ENCODE data around the gene AGAP3.
A peak's percentile ranks its signal among the peaks of the same experiment; 100 is the strongest.

The AGAP3 gene

DNA sequence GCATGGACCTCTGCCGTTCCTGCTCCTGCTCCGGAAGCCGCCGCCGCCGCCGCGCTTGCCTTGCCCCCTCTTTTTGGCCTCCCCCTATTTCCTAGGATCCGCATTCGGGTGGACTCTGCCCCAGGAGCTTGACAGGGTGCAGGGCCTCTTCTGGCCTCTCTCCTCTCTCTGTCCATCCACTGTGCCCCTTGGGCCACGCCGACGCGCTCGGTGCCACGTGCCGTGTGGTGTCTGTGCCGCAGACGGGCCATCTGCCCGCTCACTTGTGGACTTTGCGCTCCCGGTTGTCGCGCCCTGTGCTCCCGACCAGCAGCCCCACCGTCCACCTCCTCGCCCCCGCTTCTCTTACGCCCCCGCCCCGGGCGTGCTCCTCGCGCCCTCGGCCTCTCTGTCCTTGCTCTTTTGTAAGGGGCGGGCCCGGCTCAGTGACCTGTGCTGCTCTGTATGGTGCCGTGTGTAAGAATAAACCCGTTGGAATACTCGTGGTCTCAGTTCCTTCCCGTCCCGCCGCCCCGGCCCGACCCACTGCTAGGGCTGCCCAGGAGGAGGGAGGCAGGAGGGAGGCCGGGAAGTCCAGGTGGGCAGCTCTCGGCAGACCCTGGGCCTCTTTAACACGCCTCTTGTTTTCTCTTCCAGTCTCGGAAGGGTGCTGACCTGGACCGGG, 37.0 kb downstream of the AGAP3 start:
- no peak for DNase-seq (ENCODE audit: low read depth in 2 of 2)

DNA sequence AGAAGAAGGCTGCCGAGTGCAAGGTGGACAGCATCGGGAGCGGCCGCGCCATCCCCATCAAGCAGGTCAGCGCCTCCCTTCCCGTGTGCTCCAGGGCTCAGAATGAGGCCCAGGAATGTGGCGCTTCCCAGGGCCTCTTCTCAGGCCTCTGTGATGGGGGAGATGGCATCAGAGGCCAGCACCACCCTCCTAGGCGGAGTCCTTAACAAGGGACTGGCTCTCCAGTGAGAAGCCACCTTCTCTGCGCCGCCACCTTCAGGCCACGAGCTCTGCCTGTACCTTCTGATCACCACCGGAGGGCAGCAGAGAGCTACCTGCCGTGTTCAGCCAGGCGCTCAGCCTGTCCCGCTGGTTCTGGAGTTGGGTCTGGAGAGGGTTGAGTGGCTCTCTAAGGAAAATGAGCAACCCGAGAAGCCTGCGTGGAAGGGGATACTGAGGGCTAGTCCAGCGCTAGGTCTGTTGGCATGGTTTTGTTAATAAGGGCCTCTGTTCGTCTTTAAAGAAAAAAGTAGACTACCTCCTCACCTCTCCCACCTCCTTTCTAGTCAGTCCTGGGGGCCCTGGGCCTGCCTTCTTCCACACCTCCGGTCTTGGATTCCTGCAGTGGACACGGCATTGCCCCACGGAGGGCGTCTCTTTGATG, 37.7 kb downstream of the AGAP3 start:
- DNase-seq (ENCODE audit: low read depth in 2 of 2), result peak; percentile 44 to 63

DNA sequence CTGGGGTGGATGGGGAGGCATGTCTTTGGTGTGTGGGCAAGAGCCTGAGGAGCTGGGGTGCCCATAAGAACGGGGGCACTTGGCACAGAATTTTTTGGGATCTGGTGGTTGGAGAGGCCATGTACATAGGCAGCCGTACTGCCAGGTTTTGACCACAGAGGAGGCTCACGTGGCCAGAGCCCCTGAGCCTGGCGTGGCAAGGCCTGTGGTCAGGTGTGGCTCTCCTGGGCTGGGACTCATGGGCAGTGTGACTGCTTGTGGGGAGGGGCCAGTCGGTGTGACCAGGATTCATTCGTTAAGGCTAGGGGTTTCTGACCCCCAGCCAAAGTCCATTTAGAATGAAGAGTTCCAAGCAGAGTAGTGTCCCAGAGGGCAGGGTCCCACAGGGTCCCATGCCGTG, 38.2 kb downstream of the AGAP3 start:
- DNase-seq (ENCODE audit: low read depth in 2 of 2), result no peak

DNA sequence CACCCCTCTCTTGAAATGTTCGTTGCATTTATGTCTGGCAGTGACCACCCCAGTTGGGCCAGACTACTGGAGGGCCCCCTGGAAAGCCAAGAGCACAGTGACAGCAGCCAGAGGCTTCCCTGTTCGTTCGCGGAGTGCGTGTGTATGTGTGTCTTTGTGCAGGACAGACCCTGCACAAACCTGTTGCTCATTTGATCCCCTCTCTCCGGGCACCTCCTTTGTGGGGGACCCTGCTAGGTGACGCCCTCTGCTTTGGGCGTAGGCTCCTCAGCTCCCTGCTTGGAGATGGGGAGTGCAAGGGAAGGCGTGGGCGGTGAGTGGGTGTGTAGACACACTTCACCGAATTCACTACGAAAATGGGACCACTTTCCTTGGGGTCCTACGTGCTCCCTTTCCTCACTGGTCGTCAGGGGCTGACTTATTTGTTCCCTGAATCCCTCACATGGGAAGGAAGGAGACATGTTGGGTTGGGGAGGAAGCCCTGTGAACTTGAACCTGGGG, 38.7 kb downstream of the AGAP3 start:
- DNase-seq (ENCODE audit: low read depth in 2 of 2), result no peak

DNA sequence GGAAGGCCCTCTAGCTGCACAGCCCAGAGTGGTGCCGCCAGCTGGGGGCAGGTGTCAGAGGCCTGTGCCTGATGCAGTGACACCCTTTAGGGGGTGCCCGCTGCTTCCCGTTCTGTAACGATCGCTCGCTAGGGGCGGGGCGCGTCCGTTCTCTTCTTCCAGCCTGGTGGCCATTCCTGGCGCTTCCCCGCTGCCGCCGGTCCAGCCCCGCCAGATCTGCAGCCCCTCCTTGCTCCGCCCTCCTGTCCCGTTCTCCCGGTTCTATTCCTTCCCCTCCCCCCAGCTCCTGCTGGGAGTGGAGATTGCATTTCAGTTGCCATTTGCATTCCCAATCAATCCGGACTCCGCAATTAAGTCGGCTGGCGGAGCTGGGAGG, 39.2 kb downstream of the AGAP3 start:
- no peak for DNase-seq (ENCODE audit: low read depth in 2 of 2)

DNA sequence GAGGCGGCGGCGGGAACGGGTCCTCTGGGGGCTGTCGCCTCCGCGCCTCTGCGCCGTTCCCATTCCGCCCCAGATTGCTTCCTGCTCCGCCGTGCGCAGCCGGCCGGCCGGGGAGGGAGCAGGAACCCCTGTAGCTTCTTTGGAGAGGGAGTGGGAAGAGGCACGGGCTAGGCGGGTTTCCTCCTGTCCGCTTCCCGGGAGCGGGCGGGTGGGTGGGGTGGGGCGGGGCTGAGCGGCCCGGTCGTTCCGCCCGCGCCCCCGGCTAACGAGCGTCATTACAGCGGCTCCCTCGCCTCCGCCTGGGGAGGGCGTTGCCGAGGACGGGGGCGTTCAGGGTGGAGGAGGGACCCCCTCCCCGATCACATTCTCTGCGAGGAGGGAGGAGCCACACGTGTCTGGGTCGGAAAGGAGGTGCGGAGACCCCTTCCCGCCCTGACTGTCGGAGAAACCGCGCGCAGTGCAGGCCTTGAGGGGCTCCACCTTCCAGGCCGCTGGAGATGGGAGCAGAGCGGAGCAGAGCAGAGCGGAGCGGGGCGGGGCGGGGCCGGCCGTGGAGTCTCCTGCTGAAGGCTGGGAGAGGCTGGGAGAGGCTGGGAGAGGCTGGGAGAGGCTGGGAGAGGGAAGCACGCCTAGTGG, 39.7 kb downstream of the AGAP3 start:
- DNase-seq (ENCODE audit: low read depth in 2 of 2), result no peak

DNA sequence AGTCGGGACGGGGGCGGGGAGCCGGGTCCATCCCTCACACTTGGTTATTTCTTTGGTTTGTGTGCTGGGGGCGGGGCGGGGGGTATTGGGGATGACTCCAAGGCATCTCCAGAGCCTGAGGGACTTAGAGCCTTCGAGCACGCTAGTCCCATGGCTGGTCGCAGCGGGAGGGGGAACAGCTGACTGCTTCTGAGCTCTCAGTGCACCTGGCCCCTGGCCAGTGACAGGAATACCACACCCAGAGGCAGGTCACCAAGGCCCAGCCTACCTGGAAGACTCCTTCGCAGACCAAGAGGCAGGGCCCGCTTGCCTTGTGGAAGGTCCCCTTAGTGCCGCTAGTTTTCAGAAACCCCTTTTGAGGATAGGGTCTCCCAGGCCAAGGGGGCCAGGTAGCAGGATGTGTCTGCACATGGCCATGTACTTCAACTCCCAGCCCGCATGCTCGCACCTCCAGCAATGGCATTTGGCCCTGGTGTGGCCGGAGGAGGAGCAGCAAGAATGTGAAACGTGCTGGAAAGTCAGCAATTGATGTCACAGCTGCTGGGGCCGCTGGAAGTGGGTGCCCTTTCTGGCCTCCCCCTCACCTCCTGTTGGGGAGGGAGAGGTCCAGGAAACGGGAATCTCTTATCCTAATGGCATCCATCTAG, 40.3 kb downstream of the AGAP3 start:
- DNase-seq (ENCODE audit: low read depth in 2 of 2), result no peak

DNA sequence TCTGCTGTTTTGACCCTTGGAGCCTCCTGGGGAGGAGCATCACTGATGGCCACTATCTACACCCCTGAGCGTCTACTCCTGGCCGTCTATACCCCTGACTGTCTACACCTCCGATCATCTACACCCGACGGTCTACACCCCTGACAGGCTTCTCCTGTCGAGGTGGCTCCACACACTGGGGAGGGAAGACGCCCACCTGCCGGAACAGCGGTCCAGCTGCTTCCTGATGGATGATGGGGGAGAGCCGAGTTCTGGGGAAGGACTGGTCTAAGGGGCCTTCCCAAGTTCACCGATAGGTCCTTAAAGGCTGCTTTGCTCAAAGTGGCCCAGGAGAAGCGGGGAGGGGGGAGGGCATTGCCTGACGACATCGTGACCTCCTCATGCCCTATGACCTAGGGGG, 41.9 kb downstream of the AGAP3 start:
- DNase-seq (ENCODE audit: low read depth in 2 of 2), result no peak

DNA sequence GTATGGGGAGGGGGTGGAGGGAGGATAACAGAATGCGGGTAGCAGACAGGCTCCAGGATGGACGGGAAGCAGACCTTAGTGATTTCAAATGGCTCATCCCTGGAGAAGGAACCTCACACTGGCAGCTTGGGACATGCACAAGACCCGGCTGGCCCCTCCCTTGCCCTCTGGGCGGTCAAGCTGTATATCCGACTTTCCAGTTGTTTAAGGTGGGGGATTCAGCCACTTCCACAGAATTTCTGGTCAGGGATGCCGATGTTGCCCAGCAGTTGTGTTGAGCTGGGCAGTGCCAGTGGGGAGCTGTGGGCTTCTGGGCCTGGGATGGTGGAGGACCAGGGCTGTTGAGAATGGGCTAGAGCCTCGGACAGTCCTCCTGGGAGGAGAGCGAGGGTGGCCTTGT, 42.4 kb downstream of the AGAP3 start:
- DNase-seq (ENCODE audit: low read depth in 2 of 2), result no peak

DNA sequence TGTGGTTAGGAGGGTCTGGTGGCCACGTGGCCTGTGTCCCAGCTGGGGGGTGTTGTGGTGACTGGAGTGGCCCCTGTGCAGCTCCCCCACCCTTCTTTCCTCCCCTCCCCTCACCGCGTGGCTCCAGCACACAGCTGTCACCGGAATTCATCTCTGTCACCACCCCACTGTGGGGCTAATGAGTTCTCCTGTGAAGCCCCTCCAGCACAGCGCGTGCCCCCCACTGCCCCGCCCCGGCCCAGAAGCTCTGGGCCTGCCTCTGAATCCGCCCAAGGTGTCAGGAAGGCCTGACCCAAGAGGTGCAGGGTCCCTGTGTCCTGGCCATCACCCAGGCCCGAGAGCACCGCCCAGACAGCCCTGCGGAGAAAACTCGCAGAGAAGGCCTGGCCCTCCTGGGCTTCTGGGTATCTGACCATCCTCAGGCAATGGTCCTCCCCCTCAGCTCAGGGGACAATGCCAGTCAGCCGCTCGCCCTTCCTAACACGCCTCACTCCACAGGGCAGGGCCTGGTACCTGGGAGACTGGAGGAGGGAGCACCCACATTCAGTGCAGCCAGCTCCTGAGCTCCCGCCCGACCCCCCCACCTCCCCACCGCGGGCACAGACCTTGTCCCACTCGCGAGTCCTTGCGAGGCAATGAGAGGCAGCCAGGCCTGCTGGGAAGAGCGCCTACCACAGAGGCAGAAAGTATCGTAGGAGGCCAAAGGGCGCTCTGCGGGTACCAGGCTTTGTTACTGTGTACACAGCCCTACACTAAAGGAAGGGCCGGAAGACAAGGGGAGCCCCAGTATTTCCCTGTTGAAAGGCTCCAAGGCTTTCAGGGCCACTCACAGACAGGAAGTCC, 43.1 kb downstream of the AGAP3 start:
- DNase-seq (ENCODE audit: low read depth in 2 of 2), result no peak

DNA sequence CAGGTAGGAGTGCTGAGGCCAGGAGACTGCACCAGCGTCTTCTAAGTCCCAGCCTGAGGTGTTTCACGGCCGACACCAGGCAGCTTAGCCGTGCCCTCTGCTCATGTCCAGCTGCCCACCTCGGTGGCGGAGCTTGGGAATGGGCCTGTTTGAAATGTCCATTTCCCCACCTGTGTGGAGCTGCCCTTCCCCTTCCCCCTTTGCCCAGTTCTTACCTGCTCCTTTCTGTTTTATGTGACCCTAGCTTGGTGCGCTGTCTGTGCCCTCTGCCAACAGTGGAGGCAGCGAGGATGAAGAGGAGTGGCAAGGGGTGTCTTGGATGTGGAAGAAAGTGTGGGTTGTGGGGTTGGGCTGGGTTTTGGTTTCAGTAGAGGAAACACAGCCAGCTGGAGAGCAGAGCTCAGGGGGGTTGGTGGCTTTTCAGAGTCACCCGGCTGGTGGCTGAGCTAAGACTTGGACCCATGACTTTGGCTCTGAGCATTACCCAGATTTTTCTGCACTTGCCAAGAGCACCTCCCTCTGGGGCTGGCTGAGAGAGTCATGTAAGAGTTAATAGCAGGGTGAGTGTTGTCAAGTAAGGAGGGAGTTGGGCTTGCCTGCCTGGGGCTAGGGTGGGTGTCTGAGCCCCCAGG, 43.8 kb downstream of the AGAP3 start:
- no peak for DNase-seq (ENCODE audit: low read depth in 2 of 2)

DNA sequence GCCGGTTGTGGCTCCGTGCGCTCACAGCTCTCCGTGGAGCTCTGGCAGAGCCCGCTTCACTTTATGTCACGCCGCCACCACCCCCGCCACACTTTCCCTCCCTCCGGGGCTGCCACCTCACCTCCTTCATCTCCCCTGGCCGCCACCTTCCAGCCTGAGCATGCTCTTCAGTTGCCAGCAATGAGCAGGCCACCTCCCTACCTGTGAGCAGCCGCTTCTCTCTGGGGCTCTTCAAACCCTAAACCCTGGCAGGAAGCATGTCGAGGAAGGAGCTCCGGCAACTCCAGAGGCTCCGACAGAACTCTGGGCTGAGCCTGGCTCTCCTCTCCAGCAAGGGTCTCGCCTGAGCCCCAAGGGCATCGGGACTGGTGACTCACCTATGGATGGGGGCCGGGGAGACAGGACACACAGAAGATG, 44.5 kb downstream of the AGAP3 start:
- DNase-seq (ENCODE audit: low read depth in 2 of 2), result no peak

DNA sequence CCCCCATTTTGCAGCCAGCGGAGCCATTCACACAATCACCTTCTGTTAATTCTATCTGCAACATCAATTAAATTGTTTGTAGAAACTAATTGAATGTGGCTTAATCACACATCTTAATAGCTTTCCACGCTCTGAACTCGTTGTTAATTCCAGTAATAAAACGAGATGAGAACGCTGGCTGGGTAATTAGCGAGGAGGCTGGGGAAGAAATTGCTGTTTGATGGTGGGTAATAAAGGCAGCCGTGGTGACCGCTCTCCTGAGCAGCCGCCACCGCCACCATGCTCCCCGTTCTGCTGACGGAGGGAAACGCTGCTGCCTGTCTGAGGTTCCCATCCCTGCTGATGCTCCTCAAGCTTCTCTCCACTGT, 44.9 kb downstream of the AGAP3 start:
- DNase-seq (ENCODE audit: low read depth in 2 of 2), result no peak

DNA sequence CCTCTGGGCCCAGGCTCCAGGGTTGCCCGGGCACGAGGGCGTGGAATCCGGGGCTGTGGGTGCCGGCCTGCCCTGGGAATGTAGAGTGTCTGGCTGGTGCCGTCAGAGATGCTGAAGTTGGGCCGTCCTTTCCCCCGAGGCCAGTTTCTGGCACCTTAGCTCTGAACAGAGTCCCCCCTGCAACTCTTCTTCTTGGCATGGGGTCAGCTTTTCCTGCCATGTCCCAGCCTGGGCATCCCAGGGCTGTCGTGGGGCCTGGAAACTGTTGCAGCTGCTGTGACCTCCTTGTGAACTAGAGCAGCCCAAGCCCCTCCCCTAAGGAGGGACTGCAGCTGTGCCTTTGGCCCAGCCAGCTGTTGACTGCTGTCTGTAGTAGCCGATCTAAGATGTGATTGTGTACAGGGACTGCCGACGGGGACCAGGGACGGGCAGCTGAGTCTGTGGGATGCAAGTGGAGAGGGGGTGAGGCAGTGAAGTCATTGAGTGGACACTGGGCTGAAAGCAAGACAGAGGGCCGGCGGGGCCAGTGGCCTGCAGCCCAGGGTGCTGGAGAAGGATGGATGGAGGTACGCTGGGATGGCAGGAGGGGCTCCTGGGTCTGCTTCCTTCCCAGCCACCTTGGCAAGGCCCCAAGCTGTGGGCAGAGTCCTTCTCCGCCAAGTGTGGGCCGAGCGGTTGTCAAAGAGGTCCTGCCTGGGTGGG, 45.5 kb downstream of the AGAP3 start:
- no peak for DNase-seq (ENCODE audit: low read depth in 2 of 2)

DNA sequence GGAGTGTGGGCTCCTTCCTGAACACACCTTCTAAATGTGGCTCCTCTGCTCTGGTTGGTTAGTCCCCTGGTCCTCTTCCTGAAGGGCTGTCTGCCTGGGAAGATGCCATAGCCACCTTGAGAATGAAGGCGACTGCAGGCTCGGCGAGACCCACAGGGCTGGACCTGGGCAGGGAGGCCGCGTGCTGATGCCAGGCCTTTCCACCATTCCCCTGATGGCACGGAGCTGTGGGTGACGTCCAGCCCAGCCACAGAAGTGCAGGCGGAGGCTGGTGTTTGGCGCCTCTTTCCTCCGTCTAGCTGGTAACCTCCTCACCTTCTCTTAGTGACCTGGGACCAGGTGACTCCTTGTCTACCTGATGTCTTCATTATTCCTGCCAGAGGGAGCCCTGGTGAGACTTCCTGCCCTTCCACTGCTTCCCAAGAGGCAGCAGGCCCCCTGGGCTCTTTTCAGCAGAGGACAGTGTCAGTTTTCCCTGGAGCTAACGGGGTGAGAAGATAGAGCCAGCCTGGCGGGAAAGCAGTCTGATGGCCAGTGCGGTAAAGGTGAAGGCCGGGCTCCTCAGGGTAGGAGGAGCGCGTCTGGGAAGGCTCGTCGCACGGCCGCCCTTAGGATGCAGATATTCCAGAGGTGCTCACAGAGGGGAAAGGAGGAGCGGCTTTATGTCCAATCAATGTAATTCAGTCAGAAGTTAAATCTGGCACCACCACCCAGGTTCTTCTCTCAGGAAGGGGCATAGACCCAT, 46.4 kb downstream of the AGAP3 start:
- no peak for DNase-seq (ENCODE audit: low read depth in 2 of 2)

DNA sequence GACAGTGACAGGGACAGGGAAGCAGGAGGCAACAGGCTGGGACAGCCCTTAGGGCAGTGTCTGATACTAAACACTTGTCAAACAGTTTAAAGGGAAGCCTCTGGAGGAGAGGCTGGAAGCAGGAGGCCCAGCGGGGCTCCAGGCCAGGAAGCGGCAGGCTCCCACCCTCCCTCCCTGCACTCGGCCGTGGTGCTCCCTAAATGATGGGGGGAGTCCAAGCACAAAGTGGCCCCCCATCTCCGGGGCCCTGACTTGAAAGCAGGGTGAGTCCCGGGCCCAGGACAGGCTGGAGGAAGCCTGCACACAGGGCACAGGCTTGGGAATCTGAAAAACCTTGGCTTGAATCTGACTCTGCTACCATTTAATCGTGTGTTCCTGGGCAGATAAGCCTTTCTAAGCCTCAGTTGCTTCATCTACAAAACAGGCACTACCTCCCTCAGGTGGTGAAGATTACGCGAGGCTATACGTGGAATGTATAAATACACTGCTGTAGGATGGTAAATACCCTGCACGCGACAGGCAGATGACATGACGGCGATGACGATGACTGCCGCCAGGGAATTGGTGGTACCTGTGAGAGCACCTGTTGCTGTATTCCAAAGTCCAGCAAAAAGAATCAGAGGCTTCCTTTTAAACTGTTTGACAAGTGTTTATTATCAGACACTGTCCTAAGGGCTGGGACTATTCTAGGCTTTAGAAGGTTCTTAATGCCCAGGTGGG, 47.2 kb downstream of the AGAP3 start:
- no peak for DNase-seq (ENCODE audit: low read depth in 2 of 2)

DNA sequence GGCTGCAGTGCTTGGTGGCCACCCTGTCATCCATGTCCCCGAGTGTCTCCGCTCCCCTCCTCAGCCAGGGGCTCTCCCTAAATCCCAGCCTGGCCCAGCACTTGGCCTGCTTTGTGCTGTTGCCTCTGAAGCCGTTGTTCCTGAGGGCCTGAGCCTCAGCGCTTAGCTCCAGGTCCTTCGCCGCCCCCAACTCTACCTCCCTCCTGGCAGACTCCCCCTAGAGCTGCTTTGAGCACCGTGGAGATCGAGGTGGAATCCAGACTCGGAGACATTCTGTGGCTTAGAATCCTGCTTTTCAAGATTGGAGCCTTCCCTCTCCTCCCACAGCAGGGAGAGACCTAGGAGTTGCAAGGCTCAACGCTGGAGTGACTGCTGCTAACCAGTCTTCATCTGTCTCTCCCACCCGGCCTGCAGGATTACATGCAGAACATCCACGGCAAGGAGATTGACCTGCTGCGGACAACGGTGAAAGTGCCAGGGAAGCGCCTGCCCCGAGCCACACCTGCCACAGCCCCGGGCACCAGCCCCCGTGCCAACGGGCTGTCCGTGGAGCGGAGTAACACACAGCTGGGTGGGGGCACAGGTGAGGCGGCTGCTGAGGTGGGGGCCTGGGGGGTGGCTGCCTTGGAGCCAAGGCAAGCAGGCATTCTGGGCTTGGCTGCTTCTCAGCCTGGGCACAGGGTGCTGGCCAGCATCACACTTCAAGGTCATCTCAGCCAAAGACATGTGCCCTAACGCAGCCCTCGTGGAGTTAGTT, 47.9 kb downstream of the AGAP3 start:
- no peak for DNase-seq (ENCODE audit: low read depth in 2 of 2)

DNA sequence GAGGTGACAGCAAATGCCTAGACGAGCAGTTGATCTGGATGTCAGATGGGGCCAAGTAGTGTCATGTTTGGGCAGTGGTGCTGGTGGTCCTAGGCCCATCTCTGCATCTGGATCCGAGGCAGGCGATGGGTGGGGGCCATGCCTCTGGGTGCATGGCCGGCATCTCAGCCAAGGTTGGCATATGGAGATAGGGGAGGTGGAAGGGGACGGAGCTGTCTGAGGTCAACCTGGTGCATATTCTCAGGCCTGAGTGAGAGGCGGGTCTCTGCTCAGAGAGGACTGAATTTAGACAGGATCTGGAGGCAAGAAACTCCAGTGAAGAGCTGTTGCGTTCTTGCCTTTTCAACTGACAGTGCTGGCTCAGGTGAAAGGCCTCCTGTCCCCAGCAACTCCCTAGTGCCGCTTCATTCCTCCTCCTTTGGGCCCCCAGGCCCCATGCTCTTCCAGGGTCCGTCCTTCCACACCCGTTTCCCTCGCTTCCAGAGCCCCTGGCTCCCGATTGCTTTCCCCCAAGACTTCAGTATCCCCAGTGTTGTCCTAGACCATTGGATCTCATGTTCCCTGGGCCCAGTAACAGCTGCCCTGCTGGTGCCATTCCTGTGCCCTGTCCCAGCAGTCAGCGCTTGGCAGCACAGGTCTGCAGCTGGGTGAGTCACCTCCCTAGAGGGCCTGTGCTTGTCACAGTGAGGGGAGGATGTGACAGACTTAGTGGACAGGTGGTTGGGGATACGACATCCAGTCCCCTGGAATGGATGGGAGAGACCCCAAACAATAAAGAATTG, 48.7 kb downstream of the AGAP3 start:
- no peak for DNase-seq (ENCODE audit: low read depth in 2 of 2)
